ENCODE data around the gene GAST. TPM values are rescaled to one million over a fixed set of nuclear protein-coding genes. Genes with fewer than 3 reads are reported as not detected.

Gene GAST
- total and polyA plus RNA-seq, 10 of the 15 experiments (the other 5 are each of a cell fraction or from before 2014, with no cell fraction given) = not detected

GRCh38 chr17:41691031-41691777, 20.9 kb upstream of the GAST start:
- H3K4me2 ChIP-seq (ENCODE audit: control insufficient read depth, insufficient read depth) = peak overlapping the region; percentile 90
- no peak overlapping the region for H3K27ac ChIP-seq (ENCODE audit: control insufficient read depth, insufficient read depth)
- ChIA-PET SMC1A (ENCODE audit: uncharacterized antibody, unreplicated experiment) (interaction anchor here (0.8 to 5.7 kb wide), 4 partner anchors 12 to 158 kb away, joined by 3 to 122 read pairs (median 52); no protein-coding TSS in a partner anchor), CTCF (interaction anchor here (0.6 to 10.4 kb wide), 10 partner anchors 12 to 161 kb away, joined by 3 to 265 read pairs (median 4); partner anchors contain the start of gene P3H4), RAD21 (ENCODE audit: unreplicated experiment) (interaction anchor here (1.2 to 5.7 kb wide), 2 partner anchors 12 to 25 kb away, joined by 5 to 117 read pairs; no protein-coding TSS in a partner anchor), POLR2A (interaction anchor here (0.6 to 4.8 kb wide), 4 partner anchors 13 to 1163 kb away, joined by 3 to 177 read pairs (median 44); no protein-coding TSS in a partner anchor)
- BruUV-seq (replicated peaks) = no TSS peak
- H3K27me3 ChIP-seq (replicated peaks in 1 of 2; ENCODE audit: control insufficient read depth in 2 of 2, insufficient read depth in 2 of 2, low read length in 1 of 2) = no peaks in the 10 kb centered on the region
- H3K4me1 ChIP-seq (ENCODE audit: control insufficient read depth, insufficient read depth, low read length) = peaks cover 11% of the 10 kb centered on the region
- in situ Hi-C loops (cut with MboI) (loop anchor here (25.0 kb wide), 2 partner anchors 1521 to 1671 kb away; partner anchors contain the start of gene TMEM106A), intact Hi-C loops (cut with micrococcal nuclease; ENCODE audit: unreplicated experiment) (no loop called here)
- H3K4me3 ChIP-seq = peak overlapping the region; percentile 87
- peaks cover 18% of the 10 kb centered on the region for H4K20me1 ChIP-seq (ENCODE audit: control insufficient read depth, insufficient read depth)
- no peaks in the 10 kb centered on the region; the same call in 2 of the 3 replicates for H3K9me3 ChIP-seq (replicated peaks; ENCODE audit: control insufficient read depth, insufficient read depth, low read length)
- peaks cover 28% of the 10 kb centered on the region for H3K79me2 ChIP-seq (ENCODE audit: control insufficient read depth, insufficient read depth, low read length)
- FAIRE-seq (no peak), DNase-seq (ENCODE audit: low read depth, low spot score) (no peak), ATAC-seq (no peak)
- H3K36me3 ChIP-seq (ENCODE audit: control insufficient read depth in 2 of 2, insufficient read depth in 2 of 2, low read length in 1 of 2) = peaks cover 20 to 35% of the 10 kb centered on the region in 2 experiments
- H2AFZ ChIP-seq (ENCODE audit: control insufficient read depth, low read depth, low read length) = no peak overlapping the region
- H3K9ac ChIP-seq (ENCODE audit: control insufficient read depth, insufficient read depth, low read length) = no peak overlapping the region
- 95% methylated on average over 10 of the region's 10 CpGs for WGBS (ENCODE audit: insufficient coverage, insufficient replicate concordance, low lambda C conversion rate, missing lambda C conversion rate)
- TF ChIP-seq SPI1 (IDR thresholded peaks at IDR 0.05; ENCODE audit: borderline replicate concordance, insufficient read depth, low read depth, low read length) (no peak), JUNB (IDR thresholded peaks at IDR 0.05) (no peak), IRF5 (IDR thresholded peaks at IDR 0.05; ENCODE audit: borderline replicate concordance) (no peak), IKZF2 (IDR thresholded peaks at IDR 0.05) (no peak), LARP7 (IDR thresholded peaks at IDR 0.05) (no peak), NFYB (IDR thresholded peaks at IDR 0.05; ENCODE audit: insufficient read depth, low read depth, low read length) (no peak), SMAD5 (IDR thresholded peaks at IDR 0.05; ENCODE audit: low read depth) (0 out of 2 replicates have a peak, but pooled peaks have one; percentile 11), POLR2AphosphoS5 (IDR thresholded peaks at IDR 0.05; ENCODE audit: low read length) (peak; percentile 86), NFIC (IDR thresholded peaks at IDR 0.05; ENCODE audit: low read depth, low read length) (no peak), ZBTB4 (CRISPR knock-in tag; IDR thresholded peaks at IDR 0.05) (no peak), BMI1 (IDR thresholded peaks at IDR 0.05; ENCODE audit: borderline replicate concordance) (0 out of 2 replicates have a peak, but pooled peaks have one; percentile 12), BACH1 (IDR thresholded peaks at IDR 0.05; ENCODE audit: borderline replicate concordance) (no peak), POLR2A (IDR thresholded peaks at IDR 0.05; ENCODE audit: low read depth, low read length) (peak; percentile 55), POLR2AphosphoS2 (IDR thresholded peaks at IDR 0.05; ENCODE audit: low read depth, low read length) (peak; percentile 47), RELA (IDR thresholded peaks at IDR 0.05; ENCODE audit: borderline replicate concordance, partially characterized antibody) (no peak), NR2C2 (IDR thresholded peaks at IDR 0.05; ENCODE audit: borderline replicate concordance, control insufficient read depth, insufficient read length, low read depth) (no peak), E2F4 (IDR thresholded peaks at IDR 0.05; ENCODE audit: low read depth, low read length) (no peak), EP300 (IDR thresholded peaks at IDR 0.05; ENCODE audit: borderline replicate concordance in 1 of 2, control insufficient read depth in 1 of 2, low read depth in 2 of 2, low read length in 2 of 2) (no peak)

Data from GM12878 (cell line).